SKM-1 (cell line): ENCODE measurements around the gene TENT4B.
A peak's percentile ranks its signal among the peaks of the same experiment; 100 is the strongest.

Experiments
- DNase-seq: peaks from one replicate; lab custom pipeline; 2025; ENCODE audit not compliant: unreplicated experiment; lab: John Stamatoyannopoulos, UW

TENT4B gene

GRCh38 chr16:50195276-50195675 is 42.2 kb downstream of the TENT4B start:
- no peak for DNase-seq

- no peak for DNase-seq
Observed at GRCh38 chr16:50195756-50196155, 42.6 kb downstream of the TENT4B start.

DNA sequence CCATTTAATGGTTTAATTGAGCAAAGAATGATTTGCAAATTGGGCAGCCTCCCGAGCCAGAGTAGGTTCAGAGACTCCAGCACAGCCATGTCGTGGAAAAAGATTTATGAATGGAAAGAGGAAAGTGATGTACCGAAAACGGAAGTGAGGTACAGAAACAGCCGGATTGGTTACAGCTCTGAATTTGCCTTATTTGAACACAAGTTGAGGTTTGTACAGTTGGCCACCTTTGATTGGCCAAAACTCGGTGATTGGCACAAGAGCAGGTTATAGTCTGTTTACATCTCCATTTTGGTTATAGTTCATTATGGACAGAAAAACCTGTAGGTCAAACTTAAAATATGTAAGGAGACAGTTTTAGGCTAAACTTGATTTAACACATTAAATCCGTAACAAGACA is 44.5 kb downstream of the TENT4B start:
- no peak for DNase-seq

GRCh38 chr16:50198802-50199403 is 45.8 kb downstream of the TENT4B start:
- no peak for DNase-seq

DNA sequence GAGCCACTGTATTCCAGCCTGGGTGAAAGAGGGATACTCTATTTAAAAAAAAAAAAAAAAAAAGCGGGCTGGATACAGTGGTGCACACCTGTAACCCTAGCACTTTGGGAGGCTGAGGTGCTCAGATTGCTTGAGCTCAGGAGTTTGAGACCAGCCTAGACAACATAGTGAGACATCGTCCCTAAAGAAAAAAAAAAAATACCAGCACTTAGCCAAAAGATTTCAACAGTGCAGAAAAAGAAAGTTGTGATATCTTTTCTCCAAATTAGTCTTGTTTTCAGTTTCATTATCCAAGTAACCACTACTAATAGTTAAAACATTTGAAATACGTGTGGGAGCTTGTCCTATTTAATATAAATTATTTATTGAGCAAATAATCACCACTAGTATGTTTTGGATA is 48.7 kb downstream of the TENT4B start:
- DNase-seq = no peak

DNA sequence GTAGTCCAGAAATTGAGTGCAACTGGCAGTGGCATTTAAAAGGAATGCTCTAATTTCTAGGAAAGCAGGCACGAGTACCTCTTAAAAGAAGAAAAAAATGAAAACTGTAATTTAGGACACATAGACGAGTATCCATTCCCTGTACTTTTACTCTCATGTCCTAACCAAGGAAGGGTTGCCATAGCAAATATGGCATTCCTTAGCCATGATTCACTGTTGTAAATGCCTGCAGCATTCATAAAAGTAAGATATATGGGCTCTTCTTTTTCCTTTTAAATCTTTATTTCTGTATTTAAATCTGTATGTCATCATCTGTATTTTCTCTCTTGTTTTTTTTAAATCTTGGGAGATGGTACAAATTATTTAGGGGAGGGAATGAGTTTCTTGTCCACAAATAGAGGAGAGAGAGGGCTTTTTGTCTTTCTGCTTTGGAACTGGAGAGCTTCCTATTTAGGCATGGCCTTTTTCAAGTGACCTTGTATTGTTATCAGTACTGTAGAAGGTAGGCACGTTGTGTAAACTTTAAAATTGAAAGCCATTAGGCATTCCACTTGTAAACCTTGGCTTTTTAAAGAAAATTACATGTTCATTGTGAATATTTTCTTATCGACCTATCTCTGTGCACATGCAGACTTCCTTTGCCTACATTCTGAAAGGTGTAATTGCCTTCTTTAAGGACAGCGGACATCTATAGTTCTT is 50.0 kb downstream of the TENT4B start:
- no peak for DNase-seq

DNA sequence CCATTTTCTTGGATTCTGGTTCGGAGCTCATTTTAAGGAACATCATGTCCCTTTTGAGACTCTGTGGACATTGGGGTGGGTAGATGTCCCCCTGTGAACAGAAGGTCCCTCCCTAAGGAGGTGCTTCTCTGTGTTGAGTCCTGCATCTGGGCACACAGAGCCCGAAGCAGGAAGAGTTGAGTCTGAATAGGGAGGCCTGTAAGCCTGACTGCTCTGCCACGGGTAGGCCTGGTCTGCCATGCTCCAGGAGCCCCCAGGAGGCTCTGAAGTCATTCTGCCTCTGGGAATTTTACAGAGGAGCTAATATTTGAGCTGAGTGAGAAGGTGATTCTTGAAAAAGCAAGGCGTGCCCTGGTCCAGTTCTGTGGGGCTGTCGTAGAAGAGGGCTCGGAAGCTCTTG is 50.6 kb downstream of the TENT4B start:
- DNase-seq = no peak

DNA sequence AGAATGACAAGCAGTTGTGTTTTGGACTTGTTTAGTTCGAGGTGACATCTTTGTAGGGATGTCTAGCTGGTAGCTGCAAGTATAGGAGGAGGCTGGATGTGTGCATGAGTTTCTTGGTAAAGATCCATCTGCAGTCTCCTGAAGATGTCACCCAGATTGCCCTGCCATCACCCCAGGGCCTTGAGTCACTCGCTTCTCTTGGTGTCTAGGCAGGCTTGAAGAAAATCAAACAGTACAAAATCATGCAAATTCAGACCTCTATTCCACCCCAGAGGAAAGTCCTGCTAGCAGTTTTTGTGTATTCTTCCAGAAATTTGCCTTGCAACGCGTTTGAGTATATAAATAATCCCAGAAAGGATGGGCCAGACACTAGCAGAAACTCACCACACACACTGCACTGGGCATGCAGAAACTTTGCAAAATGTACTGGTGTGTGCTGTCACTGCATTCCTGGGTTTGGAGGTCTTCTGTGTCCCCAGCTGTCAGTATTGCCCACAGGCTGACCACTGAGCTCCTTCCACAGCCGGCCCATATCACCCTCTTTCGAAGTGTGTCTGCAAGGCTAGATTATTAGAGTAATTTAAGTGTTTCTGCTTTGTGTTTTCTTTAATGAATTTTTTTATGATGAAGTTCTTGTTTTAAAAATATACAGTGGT is 51.5 kb downstream of the TENT4B start:
- DNase-seq = no peak

DNA sequence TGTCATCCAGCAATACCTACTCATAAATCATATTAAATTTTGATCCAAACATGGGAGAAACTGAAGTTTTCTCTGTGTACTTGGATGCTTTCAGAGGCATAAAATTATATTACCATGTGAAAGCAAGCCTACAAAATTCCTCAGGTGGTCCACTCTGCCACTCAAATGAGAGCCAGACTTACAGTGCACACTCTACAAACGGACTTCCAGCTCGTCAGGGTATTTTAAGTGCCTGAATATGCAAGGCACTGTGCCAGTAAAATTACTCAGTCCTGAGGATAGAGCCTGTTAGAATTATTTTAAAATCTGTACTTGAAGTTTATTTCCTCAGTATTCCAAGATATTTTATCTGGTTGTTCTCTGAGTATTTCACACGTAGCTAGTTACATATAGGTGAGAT is 54.5 kb downstream of the TENT4B start:
- DNase-seq = no peak

GRCh38 chr16:50208460-50208931 is 55.4 kb downstream of the TENT4B start:
- DNase-seq = no peak

DNA sequence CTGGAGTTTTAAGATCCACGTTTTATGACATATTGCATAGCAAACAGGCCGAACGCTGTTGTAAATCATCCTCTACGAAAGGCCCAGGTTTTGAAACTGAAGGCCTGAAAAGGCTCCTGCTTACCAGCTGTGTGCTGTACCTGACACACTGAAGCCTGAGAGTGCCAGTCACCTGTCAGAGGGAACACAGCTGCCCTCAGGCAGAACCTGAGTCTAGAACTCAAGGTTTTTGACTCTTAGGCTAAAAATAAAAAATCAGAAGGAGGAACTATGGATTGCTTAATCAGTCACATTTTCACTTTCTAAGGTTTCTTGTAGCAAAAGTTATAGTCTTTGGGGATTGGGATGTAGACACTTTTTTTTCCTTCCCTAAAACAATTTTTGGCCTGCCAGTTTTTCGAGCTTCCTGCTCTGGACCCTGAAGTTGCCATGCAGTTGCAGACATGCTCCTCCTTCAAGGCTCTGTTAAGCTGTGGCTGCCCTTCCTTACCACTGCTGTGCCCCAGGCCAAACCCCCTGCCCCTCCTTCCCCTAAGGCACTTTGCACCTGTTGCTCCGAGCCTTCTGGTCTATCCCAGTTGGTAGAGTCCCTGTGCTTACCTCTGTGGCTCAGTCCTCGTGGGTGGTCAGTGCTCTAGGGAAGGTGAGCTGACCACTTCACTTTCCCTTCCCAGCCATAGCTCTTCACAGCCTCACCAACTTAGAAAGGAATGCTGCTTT is 56.6 kb downstream of the TENT4B start:
- DNase-seq = peak; percentile 51

DNA sequence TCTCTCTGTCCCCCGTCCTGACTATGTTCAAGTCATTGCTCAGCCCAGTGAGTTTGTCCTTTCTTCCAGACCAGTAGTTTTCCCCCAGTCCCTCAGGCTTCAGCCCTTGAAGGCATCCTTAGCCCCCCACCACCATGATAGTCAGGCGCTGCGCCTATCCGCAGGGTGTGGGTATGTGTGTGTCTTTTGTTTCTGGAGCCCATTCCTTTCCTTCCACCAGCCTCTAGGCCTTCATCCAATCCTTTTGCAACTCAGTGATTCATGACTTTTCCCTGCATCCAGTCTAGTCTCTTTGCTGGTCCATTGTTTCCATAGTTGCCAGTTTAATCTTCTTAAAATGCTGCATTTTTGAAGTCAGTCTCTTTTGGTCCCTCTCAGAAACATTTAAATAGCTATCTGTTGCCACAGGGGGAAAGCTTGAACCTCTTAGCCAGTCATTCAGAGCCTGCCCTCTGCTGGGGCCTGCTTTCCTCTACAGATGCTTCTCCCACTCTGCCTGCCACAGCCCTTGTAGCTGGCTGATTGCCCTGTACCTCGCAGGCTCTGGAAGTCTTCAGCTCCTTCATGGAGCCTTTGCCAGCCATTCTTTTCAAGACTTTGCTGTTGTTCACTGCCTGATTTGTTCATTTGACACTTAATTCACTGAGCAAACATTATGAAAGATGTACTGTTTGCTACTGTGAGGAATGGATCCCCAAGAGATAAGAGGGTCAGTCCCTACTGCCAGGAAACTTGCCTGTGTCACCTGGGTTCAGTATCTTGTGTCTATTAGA is 57.3 kb downstream of the TENT4B start:
- peak; percentile 37 for DNase-seq

DNA sequence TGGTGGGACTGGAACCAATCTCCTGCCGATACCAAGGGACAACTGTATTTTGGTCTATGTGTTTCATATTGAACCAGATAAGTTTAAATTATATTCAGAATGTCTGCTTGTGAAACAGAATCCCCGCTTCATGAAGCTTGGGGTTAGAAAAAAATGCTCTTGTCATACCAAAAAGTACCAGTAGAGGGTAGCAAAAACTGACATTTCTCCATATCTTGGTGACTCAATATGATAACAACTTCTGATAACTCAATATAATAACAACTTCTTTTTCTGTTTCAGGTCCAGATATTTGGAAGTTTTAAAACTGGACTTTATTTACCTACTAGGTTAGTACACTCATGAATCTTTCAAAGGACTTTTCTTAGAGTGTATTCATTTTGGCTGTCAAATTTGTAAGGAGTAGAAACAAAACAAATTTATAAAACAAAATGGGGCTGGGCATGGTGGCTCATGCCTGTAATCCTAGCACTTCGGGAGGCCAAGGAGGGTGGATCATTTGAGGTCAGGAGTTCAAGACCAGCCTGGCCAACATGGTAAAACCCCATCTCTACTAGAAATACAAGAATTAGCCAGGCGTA is 60.9 kb downstream of the TENT4B start:
- DNase-seq = peak; percentile 13

DNA sequence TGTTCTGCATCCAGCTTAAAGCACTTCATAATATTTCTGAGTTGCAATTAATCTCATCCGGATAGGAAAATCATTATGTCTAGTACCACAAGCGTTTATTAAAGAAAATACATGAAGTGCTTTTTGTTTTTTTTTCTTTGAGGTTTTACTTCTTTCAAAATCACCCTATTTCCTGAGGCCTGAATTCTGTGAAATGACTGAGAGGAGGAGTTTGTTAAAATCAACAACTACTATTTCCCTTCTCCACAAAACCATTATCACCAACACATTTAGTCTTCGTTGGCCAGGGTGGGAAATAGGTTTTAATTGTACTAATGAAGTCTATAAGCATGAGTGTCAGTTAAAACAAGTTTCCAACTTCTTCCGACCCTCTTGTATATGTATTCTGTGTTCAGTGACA is 62.6 kb downstream of the TENT4B start:
- no peak for DNase-seq

DNA sequence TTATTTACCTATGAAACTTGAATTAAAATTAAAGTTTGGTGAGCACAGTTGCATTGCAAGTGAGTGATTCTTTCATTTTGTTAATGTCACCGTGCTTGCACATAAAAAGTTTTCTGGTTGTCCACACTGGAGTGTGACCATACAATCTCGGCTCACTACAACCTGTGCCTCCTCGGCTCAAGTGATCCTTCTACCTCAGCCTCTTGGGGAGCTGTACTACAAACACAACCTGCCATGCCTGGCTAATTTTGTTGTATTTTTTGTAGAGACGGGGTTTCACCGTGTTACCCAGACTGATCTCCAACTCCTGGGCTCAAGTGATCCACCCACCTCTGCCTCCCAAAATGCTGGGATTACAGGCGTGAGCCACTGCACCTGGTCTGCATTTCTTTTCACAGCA is 63.1 kb downstream of the TENT4B start:
- DNase-seq = no peak

- DNase-seq = no peak
Observed at GRCh38 chr16:50219402-50219975, 66.4 kb downstream of the TENT4B start.

DNA sequence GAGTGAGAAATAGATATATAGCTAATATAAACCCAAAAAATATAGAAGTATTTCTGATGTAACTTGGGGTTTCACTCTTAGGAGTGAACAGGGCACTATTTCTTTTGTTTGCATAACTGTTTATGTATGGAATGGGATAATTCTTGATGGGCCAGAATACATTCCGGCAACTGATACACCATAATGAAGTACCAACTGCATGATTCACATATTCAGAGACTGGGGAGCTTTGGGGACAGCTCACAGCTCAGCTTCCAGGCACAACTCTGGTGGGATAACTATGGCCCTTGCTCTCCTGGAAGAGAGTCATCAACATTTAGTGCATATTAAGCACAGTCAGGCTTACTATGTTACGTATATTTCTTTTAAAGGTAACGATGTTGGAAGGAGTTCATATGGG is 71.2 kb downstream of the TENT4B start:
- DNase-seq = no peak

DNA sequence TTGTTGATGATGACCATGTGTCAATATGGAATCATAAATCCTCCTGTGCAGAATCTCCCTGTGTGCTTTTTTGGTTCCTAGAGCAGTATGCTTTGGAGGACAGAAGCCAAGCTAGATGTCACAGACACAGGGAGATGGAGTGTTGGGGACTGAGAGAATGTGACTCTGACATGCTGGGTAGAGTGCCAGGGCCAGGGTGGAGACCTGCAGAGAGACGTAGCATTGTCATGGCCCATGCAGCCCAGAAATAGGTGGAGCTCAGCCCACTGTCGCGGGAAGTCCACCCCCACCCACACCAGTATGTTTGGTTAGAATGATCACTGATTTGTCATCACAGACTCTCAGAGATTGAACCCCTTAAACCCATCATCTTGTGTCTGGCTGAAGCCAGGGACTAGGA is 74.0 kb downstream of the TENT4B start:
- no peak for DNase-seq

GRCh38 chr16:50227665-50228064 is 74.6 kb downstream of the TENT4B start:
- no peak for DNase-seq

DNA sequence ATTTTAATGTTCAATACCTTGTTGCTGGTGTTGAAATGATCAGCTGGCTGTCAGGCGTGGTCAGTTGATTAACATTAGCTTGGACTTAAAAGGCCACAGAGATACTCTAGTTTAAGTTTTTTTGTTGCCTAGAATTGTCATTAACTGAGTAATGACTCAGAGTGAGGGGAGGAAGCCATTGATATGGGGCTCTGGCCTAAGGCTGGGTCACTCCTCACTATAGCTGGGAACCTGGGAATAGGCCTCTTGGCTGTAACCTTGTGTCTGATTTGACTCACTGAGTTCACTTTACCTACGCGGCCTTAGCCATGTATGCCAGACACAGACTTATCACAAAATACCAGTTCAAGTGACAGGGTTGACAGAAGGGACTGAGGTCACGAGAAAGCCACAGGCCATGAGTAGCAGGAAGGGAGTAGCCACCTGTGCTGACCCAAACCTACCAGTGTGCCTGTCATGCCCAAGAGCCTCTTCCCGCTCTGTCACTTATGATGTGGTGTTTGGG is 75.3 kb downstream of the TENT4B start:
- no peak for DNase-seq
